ENCODE measurements around the gene BOD1L2.

DNA sequence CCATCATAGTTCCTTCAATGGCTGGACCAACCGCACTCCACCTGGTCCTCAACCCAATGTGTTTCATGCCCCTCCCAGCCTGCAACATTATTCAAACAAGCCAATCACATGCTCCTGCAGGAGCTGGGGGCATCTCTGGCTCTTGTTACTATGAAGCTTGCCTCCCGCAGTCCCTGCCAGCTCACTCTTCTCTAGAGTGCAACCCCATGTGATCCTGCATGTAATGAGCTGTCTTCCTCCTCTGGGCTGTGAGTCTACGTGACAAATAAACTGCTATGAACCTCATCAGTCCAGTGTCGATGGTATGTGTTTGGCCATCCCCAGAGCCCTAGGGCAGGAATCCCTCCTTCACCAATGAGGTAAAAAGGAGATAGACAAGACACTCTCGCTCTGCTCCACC, 15.8 kb upstream of the BOD1L2 start:
- TF ChIP-seq, protein P1, sequence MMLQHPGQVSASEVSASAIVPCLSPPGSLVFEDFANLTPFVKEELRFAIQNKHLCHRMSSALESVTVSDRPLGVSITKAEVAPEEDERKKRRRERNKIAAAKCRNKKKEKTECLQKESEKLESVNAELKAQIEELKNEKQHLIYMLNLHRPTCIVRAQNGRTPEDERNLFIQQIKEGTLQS (CRISPR knock-in tag; IDR thresholded peaks at IDR 0.05), result no peak
- TF ChIP-seq SMC3 (IDR thresholded peaks at IDR 0.05; ENCODE audit: low read length), result no peak
- no peak for TF ChIP-seq HMGA1 (CRISPR knock-in tag; conservative IDR thresholded peaks at IDR 0.05)
- no peak for TF ChIP-seq ZNF552 (CRISPR knock-in tag; IDR thresholded peaks at IDR 0.05; ENCODE audit: borderline replicate concordance)
- no peak for TF ChIP-seq NONO (IDR thresholded peaks at IDR 0.05)
- no peak for TF ChIP-seq NONO (CRISPR knock-in tag; conservative IDR thresholded peaks at IDR 0.05)
- no peak for TF ChIP-seq THRA (CRISPR knock-in tag; IDR thresholded peaks at IDR 0.05; ENCODE audit: borderline replicate concordance)
